NCI-H187 (cell line): ENCODE measurements around the gene CASP6.

Source experiments
- DNase-seq, 2 experiments: peaks; one replicate each; lab custom pipeline; 2025; lab: John Stamatoyannopoulos, UW

Gene CASP6

GRCh38 chr4:109671350-109671749 is 31.9 kb downstream of the CASP6 start:
- DNase-seq, result no peak

GRCh38 chr4:109665783-109666485 is 37.3 kb downstream of the CASP6 start:
- DNase-seq, result no peak

GRCh38 chr4:109662771-109663170 is 40.5 kb downstream of the CASP6 start:
- DNase-seq, result no peak

- DNase-seq, result no peak
These were observed 41.1 kb downstream of the CASP6 start for GRCh38 chr4:109662116-109662515.

GRCh38 chr4:109658871-109659410 is 44.3 kb downstream of the CASP6 start:
- no peak for DNase-seq

GRCh38 chr4:109657854-109658418 is 45.3 kb downstream of the CASP6 start:
- no peak for DNase-seq

- no peak for DNase-seq
These were observed 47.8 kb downstream of the CASP6 start for GRCh38 chr4:109655396-109655795.

- no peak for DNase-seq
These were observed 53.4 kb downstream of the CASP6 start for GRCh38 chr4:109649872-109650271.

GRCh38 chr4:109648997-109649575 is 54.2 kb downstream of the CASP6 start:
- no peak for DNase-seq

GRCh38 chr4:109648266-109648996 is 54.8 kb downstream of the CASP6 start:
- DNase-seq, result no peak

- no peak for DNase-seq
These were observed 57.2 kb downstream of the CASP6 start for GRCh38 chr4:109645874-109646710.

GRCh38 chr4:109640644-109641043 is 62.6 kb downstream of the CASP6 start:
- no peak for DNase-seq
